Uterus (tissue), 2 donors: Measurements from ENCODE around the gene MESD.

Experiments
- POLR2A ChIP-seq, 2 donors: fragments of 450-650 bp; IDR thresholded peaks; one replicate each; pipeline ENCODE4 v1.6.1; 2016; ENCODE audit warnings: antibody characterized with exemption in 2 of 2, mild to moderate bottlenecking in 1 of 2, moderate library complexity in 1 of 2
- TF ChIP-seq, protein P1 (sequence below), 4 experiments: fragments of 200-600 bp in 2 of 4; fragments of 450-650 bp in 2 of 4; sonication (generic) in 2 of 4; IDR thresholded peaks; one replicate each; pipeline ENCODE4 v1.5.1; 2016 to 2019; ENCODE audit warnings: antibody characterized with exemption in 4 of 4, mild to moderate bottlenecking in 2 of 4, moderate library complexity in 1 of 4

- TF ChIP-seq, protein P1, sequence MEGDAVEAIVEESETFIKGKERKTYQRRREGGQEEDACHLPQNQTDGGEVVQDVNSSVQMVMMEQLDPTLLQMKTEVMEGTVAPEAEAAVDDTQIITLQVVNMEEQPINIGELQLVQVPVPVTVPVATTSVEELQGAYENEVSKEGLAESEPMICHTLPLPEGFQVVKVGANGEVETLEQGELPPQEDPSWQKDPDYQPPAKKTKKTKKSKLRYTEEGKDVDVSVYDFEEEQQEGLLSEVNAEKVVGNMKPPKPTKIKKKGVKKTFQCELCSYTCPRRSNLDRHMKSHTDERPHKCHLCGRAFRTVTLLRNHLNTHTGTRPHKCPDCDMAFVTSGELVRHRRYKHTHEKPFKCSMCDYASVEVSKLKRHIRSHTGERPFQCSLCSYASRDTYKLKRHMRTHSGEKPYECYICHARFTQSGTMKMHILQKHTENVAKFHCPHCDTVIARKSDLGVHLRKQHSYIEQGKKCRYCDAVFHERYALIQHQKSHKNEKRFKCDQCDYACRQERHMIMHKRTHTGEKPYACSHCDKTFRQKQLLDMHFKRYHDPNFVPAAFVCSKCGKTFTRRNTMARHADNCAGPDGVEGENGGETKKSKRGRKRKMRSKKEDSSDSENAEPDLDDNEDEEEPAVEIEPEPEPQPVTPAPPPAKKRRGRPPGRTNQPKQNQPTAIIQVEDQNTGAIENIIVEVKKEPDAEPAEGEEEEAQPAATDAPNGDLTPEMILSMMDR (IDR thresholded peaks at IDR 0.05) = no peak
- no peak for TF ChIP-seq POLR2A (IDR thresholded peaks at IDR 0.05)
Measured at GRCh38 chr15:80972276-80972675, 17.3 kb downstream of the MESD start.
